Upper lobe of left lung (tissue), 6 donors: ENCODE measurements around the gene CDR2L. TPM values are rescaled to one million over a fixed set of nuclear protein-coding genes. Genes with fewer than 3 reads are reported as not detected.

ENCODE experiments used
- ATAC-seq, 2 donors: fragments of 200-7000 bp; cut with Tn5 transposase; one replicate each; pipeline ENCODE4 v1.9.1; 2022; ENCODE audit warnings: mild to moderate bottlenecking in 2 of 2, moderate library complexity in 2 of 2; ENCODE audit not compliant: low FRiP score in 2 of 2
- DNase-seq, 2 donors: peaks; one replicate each; pipeline ENCODE4 v3.0.0-alpha.2; 2019 to 2020
- H3K27ac ChIP-seq, 4 donors: fragments of 200-600 bp; sonication (generic); one replicate each; pipeline ENCODE4 v1.5.1; 2016 to 2019
- H3K27me3 ChIP-seq, 4 donors: fragments of 200-600 bp; sonication (generic); one replicate each; pipeline ENCODE4 v1.5.1; 2017 to 2019
- H3K36me3 ChIP-seq, 4 donors: fragments of 200-600 bp; sonication (generic); one replicate each; pipeline ENCODE4 v1.5.1; 2016 to 2019
- H3K4me1 ChIP-seq, 4 donors: fragments of 200-600 bp; sonication (generic); one replicate each; pipeline ENCODE4 v1.5.1; 2018 to 2019
- H3K4me3 ChIP-seq, 4 donors: fragments of 200-600 bp; sonication (generic); one replicate each; pipeline ENCODE4 v1.5.1; 2017 to 2019; ENCODE audit warnings: mild to moderate bottlenecking in 2 of 4, moderate library complexity in 1 of 4
- H3K9me3 ChIP-seq, 4 donors: fragments of 200-600 bp; sonication (generic); one replicate each; pipeline ENCODE4 v1.5.1; 2018 to 2019
- CTCF ChIP-seq, 6 experiments: fragments of 450-650 bp in 4 of 6; fragments of 200-600 bp in 2 of 6; sonication (generic) in 2 of 6; IDR thresholded peaks; one replicate each; pipeline ENCODE4 v1.5.1; 2016 to 2019; ENCODE audit warnings: antibody characterized with exemption in 6 of 6
- EP300 ChIP-seq, 4 donors: sonication (generic); formaldehyde crosslinking; IDR thresholded peaks; one replicate each; pipeline ENCODE4 v1.5.1; 2017; ENCODE audit warnings: antibody characterized with exemption in 4 of 4, control low read depth in 2 of 4
- POLR2A ChIP-seq, 4 donors: fragments of 450-650 bp; IDR thresholded peaks; one replicate each; pipeline ENCODE4 v1.5.1; 2016 to 2017; ENCODE audit warnings: antibody characterized with exemption in 4 of 4, mild to moderate bottlenecking in 2 of 4
- POLR2AphosphoS5 ChIP-seq, 2 donors: sonication (generic); formaldehyde crosslinking; IDR thresholded peaks; one replicate each; pipeline ENCODE4 v1.5.1; 2017; ENCODE audit warnings: antibody characterized with exemption in 2 of 2
- WGBS, 2 donors: methylation state at CpG; one replicate each; pipeline ENCODE4 v1.1.5; 2017 to 2018; 5-methylcytosine and 5-hydroxymethylcytosine counted together
- total RNA-seq, 6 donors: library from RNA; depleted of rRNA in 4 of 6; stranded (reverse); fragments of >200 nt in 4 of 6; gene quantifications; one replicate each; pipeline versions ENCODE4 v1.1.0 to v1.2.1, GENCODE V29; 2016 to 2021
- donor health status: DM: no; HTN: no; CAD: no; lungs with moderate emphysema.
- donor health status: DM: no; HTN: yes; CAD: no; lungs with severe emphysema.

The CDR2L gene
- total RNA-seq, 6 donors from 2014 or later, result 15.6 to 48.8 (median 24.7) TPM

DNA sequence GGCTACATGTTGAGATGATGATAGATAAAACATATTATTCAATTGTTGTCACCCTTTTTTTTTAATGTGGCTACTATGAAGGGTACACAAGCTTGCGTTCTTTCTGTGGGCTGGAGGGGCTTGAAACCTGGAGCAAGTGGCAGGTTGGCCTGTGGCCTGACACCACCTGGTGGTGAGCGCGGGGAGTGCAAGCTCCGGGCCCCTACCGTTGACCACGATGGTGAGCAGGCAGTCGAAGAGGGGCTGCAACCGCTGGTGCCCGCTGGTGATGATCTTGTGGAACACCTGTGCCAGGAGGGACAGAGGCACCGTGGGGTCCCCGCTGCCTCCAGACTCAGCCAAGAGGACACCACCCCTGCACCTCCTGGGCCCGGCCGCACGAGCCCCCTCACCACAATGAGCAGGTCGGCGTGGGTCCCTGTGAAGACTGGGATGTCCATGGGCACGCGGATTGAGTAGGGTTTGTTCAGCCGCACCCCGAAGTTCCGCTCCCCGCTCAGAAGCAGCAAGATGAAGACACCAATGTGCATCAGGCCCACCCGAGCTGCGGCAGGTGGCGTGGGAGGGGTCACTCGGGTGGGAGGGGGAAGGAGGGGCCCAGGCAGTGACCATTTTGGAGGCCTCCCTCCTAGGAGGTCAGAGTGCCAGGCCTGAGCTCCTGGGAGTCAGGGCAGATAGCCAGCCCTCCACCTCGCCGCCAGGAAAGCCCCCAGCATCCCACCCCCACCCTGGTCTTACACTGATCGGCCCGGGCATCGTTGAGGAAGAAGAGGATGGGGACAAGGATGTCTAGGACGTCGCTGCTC, 29.3 kb upstream of the CDR2L start:
- H3K36me3 ChIP-seq, result peaks cover 0 to 50% (median 5%) of the 10 kb centered on the region in 4 donors
- peaks cover 0 to 8% (median 0%) of the 10 kb centered on the region in 4 donors for H3K9me3 ChIP-seq
- no peaks in the 10 kb centered on the region for H3K27me3 ChIP-seq
- ATAC-seq (peak; percentile 13 to 69), DNase-seq (peak; percentile 72 to 96)
- H3K27ac ChIP-seq, result no peak overlapping the region
- TF ChIP-seq POLR2A (IDR thresholded peaks at IDR 0.05) (no peak), EP300 (IDR thresholded peaks at IDR 0.05) (no peak), CTCF (IDR thresholded peaks at IDR 0.05) (peak; percentile 88 to 95 (median 94)), POLR2AphosphoS5 (IDR thresholded peaks at IDR 0.05) (no peak)
- WGBS, 2 donors, result 61 to 62% methylated on average over 18 to 33 of the region's 33 CpGs
- no peak overlapping the region for H3K4me3 ChIP-seq
- peaks cover 3 to 11% (median 7%) of the 10 kb centered on the region in 4 donors for H3K4me1 ChIP-seq

GRCh38 chr17:74959826-74960515, 27.5 kb upstream of the CDR2L start:
- Histone ChIP-seq H3K4me1 (peaks cover 3 to 11% (median 7%) of the 10 kb centered on the region in 4 donors), H3K4me3 (no peak overlapping the region), H3K27me3 (no peaks in the 10 kb centered on the region), H3K27ac (no peak overlapping the region), H3K9me3 (peaks cover 0 to 8% (median 0%) of the 10 kb centered on the region in 4 donors), H3K36me3 (peaks cover 0 to 40% (median 5%) of the 10 kb centered on the region in 4 donors)
- WGBS, 2 donors, result 15 to 84% methylated on average over 2 to 14 of the region's 14 CpGs
- DNase-seq, result peak in 1 of 2 donors; percentile 61
- no peak for TF ChIP-seq CTCF (IDR thresholded peaks at IDR 0.05)
- ATAC-seq, result no peak

- WGBS, 2 donors, result 49 to 64% methylated on average over 17 to 19 of the region's 19 CpGs
- Histone ChIP-seq H3K36me3 (peaks cover 0 to 32% (median 4%) of the 10 kb centered on the region in 4 donors), H3K9me3 (peaks cover 0 to 8% (median 0%) of the 10 kb centered on the region in 4 donors), H3K4me1 (peaks cover 3 to 11% (median 7%) of the 10 kb centered on the region in 4 donors), H3K4me3 (no peak overlapping the region), H3K27me3 (no peaks in the 10 kb centered on the region), H3K27ac (peak overlapping the region in 1 of 4 donors; percentile 42)
- DNase-seq, result peak; percentile 62 to 90
- peak; percentile 34 to 80 for ATAC-seq
- TF ChIP-seq POLR2A (IDR thresholded peaks at IDR 0.05), result no peak
- TF ChIP-seq CTCF (IDR thresholded peaks at IDR 0.05), result peak in 5 of 6 experiments; percentile 19 to 83 (median 42)
- no peak for TF ChIP-seq EP300 (IDR thresholded peaks at IDR 0.05)
These were observed 26.7 kb upstream of the CDR2L start for GRCh38 chr17:74960570-74961342.

DNA sequence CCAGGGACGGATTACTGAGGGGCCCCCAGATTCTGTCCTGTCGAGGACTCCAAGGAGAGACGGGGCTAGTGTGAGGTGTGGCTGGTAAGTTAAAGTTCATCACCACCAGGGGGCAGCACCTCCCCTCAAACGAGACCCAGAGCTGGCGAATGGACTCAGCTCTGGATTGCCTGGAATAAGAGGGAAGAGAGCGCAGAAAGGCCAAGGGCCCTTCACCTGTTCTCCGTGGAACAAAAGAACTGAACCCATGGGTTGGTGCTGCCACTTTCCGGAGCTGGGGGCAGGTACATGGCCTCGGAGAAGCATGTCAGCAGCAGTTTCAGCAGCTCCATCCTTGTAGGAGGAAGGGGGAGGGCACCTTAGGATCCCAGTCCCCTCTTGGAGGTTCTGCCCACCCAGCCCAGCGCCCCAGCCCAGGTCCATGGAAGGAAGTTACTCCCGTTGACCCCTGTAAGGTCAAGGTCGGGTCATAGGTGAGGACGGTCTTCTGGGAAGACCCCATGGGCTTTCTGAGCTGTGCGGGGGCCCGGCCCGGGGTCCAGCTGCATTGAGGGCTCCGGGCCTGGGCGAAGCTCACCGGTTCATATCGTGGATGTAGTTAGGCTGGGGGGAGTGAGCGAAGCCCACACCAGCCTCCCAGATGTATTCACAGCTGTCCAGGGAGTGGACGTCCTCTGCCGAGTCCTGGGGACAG, 25.6 kb upstream of the CDR2L start:
- no peaks in the 10 kb centered on the region for H3K27me3 ChIP-seq
- H3K36me3 ChIP-seq, result peaks cover 0 to 31% (median 4%) of the 10 kb centered on the region in 4 donors
- no peak overlapping the region for H3K4me3 ChIP-seq
- H3K9me3 ChIP-seq, result peaks cover 0 to 1% (median 0%) of the 10 kb centered on the region in 4 donors
- DNase-seq, result peak; percentile 67 to 90
- 43 to 50% methylated on average over 17 to 23 of the region's 23 CpGs for WGBS, 2 donors
- TF ChIP-seq POLR2A (IDR thresholded peaks at IDR 0.05) (no peak), CTCF (IDR thresholded peaks at IDR 0.05) (peak; percentile 63 to 91 (median 79))
- ATAC-seq, result peak; percentile 87 to 91
- H3K27ac ChIP-seq, result peak overlapping the region in 1 of 4 donors; percentile 42
- peaks cover 3 to 11% (median 7%) of the 10 kb centered on the region in 4 donors for H3K4me1 ChIP-seq
